Dermis lymphatic vessel endothelial cell (primary cell): ENCODE data around the gene NABP1. TPM values are rescaled to one million over a fixed set of nuclear protein-coding genes. Genes with fewer than 3 reads are reported as not detected.

ENCODE experiments used
- total RNA-seq: library from RNA; depleted of rRNA; stranded (reverse); fragments of >200 nt; gene quantifications from 2 replicates; pipeline ENCODE4 v1.2.1, GENCODE V29; 2014

The NABP1 gene, protein sequence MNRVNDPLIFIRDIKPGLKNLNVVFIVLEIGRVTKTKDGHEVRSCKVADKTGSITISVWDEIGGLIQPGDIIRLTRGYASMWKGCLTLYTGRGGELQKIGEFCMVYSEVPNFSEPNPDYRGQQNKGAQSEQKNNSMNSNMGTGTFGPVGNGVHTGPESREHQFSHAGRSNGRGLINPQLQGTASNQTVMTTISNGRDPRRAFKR
- 9.9 and 12.1 TPM in 2 replicates for total RNA-seq

DNA sequence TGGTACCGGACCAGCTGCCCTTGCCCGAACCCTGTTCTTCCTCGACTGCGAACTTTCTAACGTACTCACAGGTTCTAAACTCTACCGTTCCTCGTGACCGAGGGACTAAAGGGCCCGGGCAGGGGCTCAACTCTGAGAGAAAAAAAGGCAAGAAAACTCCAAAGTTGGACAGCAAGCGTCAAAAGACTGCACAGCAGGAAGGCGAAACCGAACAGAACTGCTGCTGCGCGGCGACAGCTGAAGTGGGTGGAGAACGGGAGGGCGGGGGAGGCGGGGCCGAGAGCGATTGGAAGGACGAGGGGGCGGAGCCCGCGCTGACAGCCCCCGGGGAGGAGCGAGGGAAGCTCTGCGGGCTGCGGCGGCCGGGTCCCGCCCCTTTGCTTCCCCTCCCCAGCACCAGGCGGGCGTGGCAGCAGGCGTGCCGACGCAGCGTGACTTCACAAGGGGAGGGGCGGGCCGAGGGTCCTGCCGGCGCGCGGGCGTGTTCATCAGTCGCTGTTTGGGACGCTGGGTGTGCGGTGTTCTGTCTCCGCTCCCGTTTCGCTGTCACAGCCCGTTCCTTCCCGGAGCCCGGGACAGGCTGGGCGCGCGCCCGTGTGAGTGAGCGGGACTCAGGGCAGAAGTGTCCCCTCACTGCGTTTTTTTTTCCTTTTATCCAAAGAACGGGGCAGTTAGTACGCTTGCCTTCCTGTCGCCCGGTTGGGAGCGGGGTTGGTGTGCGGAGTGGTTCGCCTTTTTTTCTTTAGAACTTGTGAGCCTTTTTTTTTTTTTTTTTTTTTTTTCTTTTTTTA is at the start of gene NABP1:
Gene NABP1, plus strand, starts transcription at position 491 of the 791 bp plus-strand sequence. CDS start 479 bp downstream, outside the sequence.

Other genes starting within 250 kb of the NABP1 start
- gene CAVIN2, start 169.0 kb downstream of the NABP1 start, total RNA-seq: 257 and 413 TPM in 2 replicates